ENCODE measurements around the gene COBLL1. TPM values are rescaled to one million over a fixed set of nuclear protein-coding genes. Genes with fewer than 3 reads are reported as not detected.
"Not testable (repeated sequence)": the region's sequence is repeated elsewhere in the genome, so short reads cannot be mapped to it uniquely, and the experiment has no call there.

Gene COBLL1
- total RNA-seq, 1 experiment from 2014 or later: 0.89 TPM

GRCh38 chr2:164866381-164866780 lies 24.8 kb upstream of the COBLL1 start:
- not testable (repeated sequence) for H3K27me3 ChIP-seq, H3K4me3 ChIP-seq, H3K9me3 ChIP-seq, DNase-seq, H3K36me3 ChIP-seq

DNA sequence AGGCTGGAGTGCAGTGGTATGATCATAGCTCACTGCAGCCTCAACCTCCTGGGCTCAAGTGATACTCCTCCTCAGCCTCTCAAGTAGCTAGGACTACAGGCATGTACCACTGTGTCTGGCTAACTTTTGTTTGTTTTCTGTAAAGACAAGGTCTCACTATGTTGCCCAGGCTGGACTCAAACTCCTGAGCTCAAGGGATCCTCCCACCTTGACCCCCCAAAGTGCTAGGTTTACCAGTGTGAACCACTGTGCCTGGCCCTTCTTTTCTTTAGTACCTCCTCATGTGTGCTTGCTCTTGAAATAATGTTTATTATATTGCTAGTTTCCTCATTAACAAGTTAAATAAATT lies 19.0 kb upstream of the COBLL1 start:
- no peaks in the 10 kb centered on the region for H3K27me3 ChIP-seq
- no peak for DNase-seq

DNA sequence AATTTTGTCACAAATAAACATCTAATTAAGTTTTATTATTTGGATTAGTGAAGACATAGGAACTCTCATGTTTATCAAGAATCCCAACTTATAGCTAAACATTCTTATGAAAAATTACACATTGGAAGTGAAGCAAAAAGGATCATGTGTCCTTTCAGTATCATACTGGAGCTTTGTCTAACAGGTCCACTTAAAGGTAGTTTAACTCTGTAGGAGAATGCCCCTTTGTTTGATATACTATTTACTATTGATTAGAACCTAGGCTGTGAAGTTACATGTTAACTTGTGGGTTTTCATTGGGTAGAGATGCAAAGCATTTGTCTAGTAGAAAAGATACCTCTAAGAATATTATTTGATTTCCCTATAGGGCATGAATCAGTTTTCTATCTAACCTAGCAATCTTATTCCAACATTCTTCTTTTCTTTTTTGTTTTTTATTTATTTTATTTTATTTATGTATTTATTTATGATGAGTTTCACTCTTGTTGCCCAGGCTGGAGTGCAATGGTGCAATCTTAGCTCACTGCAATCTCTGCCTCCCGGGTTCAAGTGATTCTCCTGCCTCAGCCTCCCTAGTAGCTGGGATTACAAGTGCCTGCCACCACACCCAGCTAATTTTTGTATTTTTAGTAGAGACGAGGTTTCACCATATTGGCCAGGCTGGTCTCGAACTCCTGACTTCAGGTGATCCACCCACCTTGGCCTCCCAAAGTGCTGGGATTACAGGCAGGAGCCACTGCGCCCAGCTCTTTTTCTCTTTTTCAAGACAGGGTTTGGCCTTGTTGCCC lies 18.5 kb upstream of the COBLL1 start:
- DNase-seq, H3K4me3 ChIP-seq, H3K36me3 ChIP-seq, H3K27me3 ChIP-seq, H3K9me3 ChIP-seq: not testable (repeated sequence)

More for the DNA sequence above, 19.0 kb upstream of the COBLL1 start:
- Histone ChIP-seq H3K9me3 (no peaks in the 10 kb centered on the region), H3K4me3 (no peak overlapping the region), H3K36me3 (no peaks in the 10 kb centered on the region)

GRCh38 chr2:164859251-164859818 lies 17.7 kb upstream of the COBLL1 start:
- no peaks in the 10 kb centered on the region for H3K27me3 ChIP-seq
- H3K36me3 ChIP-seq: no peaks in the 10 kb centered on the region
- no peak overlapping the region for H3K4me3 ChIP-seq
- no peak for DNase-seq
- H3K9me3 ChIP-seq: no peaks in the 10 kb centered on the region

DNA sequence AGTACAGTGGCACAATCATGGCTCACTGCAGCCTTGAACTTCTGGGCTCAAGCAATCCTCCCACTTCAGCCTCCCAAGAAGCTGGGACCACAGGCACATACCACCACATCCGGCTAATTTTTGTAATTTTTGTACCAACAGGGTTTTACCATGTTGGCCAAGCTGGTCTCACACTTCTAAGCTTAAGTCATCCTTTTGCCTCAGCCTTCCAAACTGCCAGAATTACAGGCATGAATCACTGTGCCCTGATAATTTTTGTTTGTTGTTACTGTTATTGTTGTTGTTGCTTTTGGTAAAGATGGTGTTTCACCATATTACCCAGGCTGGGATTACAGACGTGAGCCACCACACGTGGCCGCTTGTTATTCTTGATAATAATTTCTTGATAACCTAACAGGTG lies 10.5 kb upstream of the COBLL1 start:
- no peak for DNase-seq
- Histone ChIP-seq H3K36me3 (no peaks in the 10 kb centered on the region), H3K27me3 (no peaks in the 10 kb centered on the region), H3K9me3 (no peaks in the 10 kb centered on the region), H3K4me3 (no peak overlapping the region)

DNA sequence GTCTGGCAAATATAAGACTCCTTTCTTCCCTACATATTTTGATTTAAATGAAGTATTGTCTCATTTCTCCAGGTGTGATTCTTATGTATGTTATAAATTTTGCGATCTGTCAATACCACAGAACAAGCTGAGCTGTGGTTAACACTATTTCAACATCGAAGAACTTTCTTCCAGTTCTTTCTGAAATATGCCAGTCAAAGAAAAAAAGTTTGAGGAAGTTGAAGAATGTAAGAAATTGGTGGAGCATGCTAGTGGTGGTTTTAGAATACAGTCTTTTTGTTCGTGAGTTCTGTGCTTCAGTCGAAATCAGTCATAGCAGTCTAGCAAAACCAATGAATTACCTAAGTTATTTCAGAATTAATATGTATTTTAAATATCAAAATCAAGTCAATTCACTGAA lies 8.6 kb upstream of the COBLL1 start:
- Histone ChIP-seq H3K9me3 (no peaks in the 10 kb centered on the region), H3K27me3 (no peaks in the 10 kb centered on the region), H3K4me3 (no peak overlapping the region), H3K36me3 (no peaks in the 10 kb centered on the region)
- no peak for DNase-seq

- H3K4me3 ChIP-seq: no peak overlapping the region
- H3K9me3 ChIP-seq: no peaks in the 10 kb centered on the region
- H3K36me3 ChIP-seq: no peaks in the 10 kb centered on the region
- DNase-seq: no peak
- H3K27me3 ChIP-seq: no peaks in the 10 kb centered on the region
Measured at GRCh38 chr2:164849506-164849905, 7.9 kb upstream of the COBLL1 start.

DNA sequence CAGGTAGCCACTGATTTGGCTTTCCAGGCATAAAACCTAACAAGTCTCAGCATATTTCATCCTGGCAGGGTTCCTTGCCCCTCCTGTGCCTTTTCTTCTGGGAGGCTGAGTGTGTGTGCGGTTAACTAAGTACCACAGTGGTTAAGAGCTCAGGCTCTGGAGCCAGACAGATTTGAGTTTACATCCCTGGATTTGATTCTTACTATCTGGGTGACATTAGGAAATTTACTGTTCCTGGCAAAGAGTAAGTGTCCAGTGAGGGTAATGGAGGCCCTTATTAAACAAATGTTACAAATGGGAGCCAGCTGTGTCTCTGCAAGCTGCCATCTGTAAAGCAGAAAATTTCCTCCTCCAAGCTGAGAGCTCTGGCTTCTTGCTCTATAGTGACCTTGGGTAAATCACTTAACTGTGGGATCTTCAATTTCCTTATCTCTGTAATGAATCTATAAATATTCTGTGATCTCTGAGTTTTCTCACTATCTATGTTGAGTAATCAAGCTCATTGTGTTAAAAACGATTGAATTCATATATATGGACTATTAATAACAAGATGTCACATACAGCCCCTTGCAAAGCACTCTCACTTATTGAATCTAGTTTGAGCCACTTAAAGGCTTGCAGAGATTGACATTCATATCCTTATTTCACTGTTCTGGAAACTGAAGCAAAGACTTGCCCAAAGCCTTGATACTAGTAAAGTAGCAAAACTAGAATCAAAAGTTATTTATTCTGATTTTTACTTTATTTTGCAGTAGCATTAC lies 6.5 kb upstream of the COBLL1 start:
- peak; percentile 38 for DNase-seq
- H3K36me3 ChIP-seq: no peaks in the 10 kb centered on the region
- no peak overlapping the region for H3K4me3 ChIP-seq

DNA sequence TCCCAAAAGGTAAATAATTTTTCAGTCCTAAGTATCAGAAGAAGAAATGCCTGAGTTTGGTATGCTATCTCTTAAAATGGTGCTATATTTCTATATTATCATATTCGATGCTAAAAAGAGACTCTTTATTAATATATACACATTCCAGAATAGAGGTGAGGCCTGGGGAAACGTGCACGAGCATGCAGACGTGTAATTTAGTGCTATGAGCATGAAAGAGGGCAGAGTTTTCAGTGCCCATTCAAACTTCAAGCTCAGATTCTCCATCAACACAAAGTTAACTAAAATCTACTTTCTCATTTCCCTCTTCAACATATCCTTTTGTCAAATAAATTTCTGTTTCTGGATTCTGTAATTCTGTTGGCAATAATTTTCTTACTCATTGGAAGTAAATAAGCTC lies 5.7 kb upstream of the COBLL1 start:
- Histone ChIP-seq H3K36me3 (no peaks in the 10 kb centered on the region), H3K4me3 (no peak overlapping the region), H3K9me3 (no peaks in the 10 kb centered on the region), H3K27me3 (no peaks in the 10 kb centered on the region)
- no peak for DNase-seq

More for the DNA sequence above, 6.5 kb upstream of the COBLL1 start:
- Histone ChIP-seq H3K9me3 (no peaks in the 10 kb centered on the region), H3K27me3 (no peaks in the 10 kb centered on the region)

GRCh38 chr2:164846276-164846675 lies 4.7 kb upstream of the COBLL1 start:
- Histone ChIP-seq H3K27me3 (no peaks in the 10 kb centered on the region), H3K4me3 (no peak overlapping the region), H3K36me3 (no peaks in the 10 kb centered on the region), H3K9me3 (no peaks in the 10 kb centered on the region)
- no peak for DNase-seq

GRCh38 chr2:164843346-164843911 lies 1.8 kb upstream of the COBLL1 start:
- no peak for DNase-seq
- Histone ChIP-seq H3K9me3 (no peaks in the 10 kb centered on the region), H3K36me3 (no peaks in the 10 kb centered on the region), H3K27me3 (no peaks in the 10 kb centered on the region), H3K4me3 (no peak overlapping the region)

GRCh38 chr2:164842624-164842966 lies 972 bp upstream of the COBLL1 start:
- no peaks in the 10 kb centered on the region for H3K9me3 ChIP-seq
- H3K27me3 ChIP-seq: no peaks in the 10 kb centered on the region
- no peaks in the 10 kb centered on the region for H3K36me3 ChIP-seq
- DNase-seq: no peak
- peak overlapping the region; percentile 89 for H3K4me3 ChIP-seq

GRCh38 chr2:164840930-164841718 lies 499 bp downstream of the COBLL1 start:
- Histone ChIP-seq H3K36me3 (no peaks in the 10 kb centered on the region), H3K9me3 (no peaks in the 10 kb centered on the region), H3K4me3 (peak overlapping the region; percentile 89), H3K27me3 (no peaks in the 10 kb centered on the region)
- peak; percentile 81 for DNase-seq

GRCh38 chr2:164840458-164840929 lies 1.1 kb downstream of the COBLL1 start:
- no peaks in the 10 kb centered on the region for H3K36me3 ChIP-seq
- DNase-seq: peak; percentile 36
- H3K9me3 ChIP-seq: no peaks in the 10 kb centered on the region
- H3K27me3 ChIP-seq: no peaks in the 10 kb centered on the region
- H3K4me3 ChIP-seq: peak overlapping the region; percentile 89

DNA sequence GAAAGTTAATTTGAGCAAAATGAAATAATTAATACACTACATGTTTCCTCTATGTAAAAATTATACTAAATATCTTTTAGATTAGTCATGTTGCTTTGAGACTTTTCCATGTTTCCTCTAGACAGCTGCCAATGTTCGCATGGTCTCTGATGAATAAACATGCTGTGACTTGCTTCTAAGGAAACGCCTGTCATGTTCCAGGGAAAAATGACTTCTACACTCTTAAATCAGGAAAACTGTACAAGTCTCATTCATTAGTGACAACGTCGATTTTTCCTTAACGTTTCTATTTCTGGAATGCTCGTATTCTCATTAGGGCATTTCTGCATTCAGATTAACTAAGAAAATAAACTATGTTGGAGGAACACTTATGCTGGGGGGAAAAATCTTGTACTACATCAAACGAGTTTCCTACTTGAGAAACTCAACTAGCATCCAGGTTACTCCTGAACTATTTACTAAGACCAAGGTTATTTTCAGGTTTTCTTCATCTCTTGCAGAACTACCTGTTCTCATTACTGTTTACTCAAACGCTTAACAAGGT lies 1.6 kb downstream of the COBLL1 start:
- Histone ChIP-seq H3K27me3 (no peaks in the 10 kb centered on the region), H3K4me3 (peak overlapping the region; percentile 89), H3K36me3 (no peaks in the 10 kb centered on the region), H3K9me3 (no peaks in the 10 kb centered on the region)
- peak; percentile 35 for DNase-seq

DNA sequence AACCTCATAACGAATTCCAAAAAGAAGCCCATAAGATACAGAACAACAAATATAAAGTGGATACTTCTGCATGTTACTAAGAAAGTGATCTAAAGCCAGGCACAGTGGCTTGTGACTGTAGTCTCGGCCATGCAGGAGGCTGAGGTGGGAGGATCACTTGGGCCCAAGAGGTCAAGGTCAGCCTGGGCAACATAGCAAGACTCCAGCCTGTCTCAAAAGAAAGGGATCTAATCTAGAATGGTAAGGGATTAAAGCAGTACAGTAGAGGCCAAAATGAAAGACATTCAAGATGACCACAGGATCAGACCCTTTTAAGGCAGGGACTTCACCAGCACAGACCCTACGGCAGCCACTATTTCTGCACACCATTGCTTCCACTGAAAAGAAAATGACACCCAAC lies 3.8 kb downstream of the COBLL1 start:
- DNase-seq: no peak
- Histone ChIP-seq H3K4me3 (no peak overlapping the region), H3K27me3 (no peaks in the 10 kb centered on the region), H3K9me3 (no peaks in the 10 kb centered on the region), H3K36me3 (no peaks in the 10 kb centered on the region)

Data from MG63 (cell line).